Caco-2 (cell line): ENCODE results near the gene METTL24. TPM values are rescaled to one million over a fixed set of nuclear protein-coding genes. Genes with fewer than 3 reads are reported as not detected.

Experiments
- BruUV-seq: library from RNA; stranded (reverse); fragments of 400-500 nt; replicated peaks from 2 replicates; lab custom pipeline; 2021; lab: Mats Ljungman, UMichigan
- CTCF ChIA-PET: fragments of 300-600 bp; sonication (Branson Sonifier 250); formaldehyde crosslinking; loops from one replicate; lab custom pipeline; 2022; ENCODE audit warnings: antibody characterized with exemption; lab: Charles Lee
- POLR2A ChIA-PET: fragments of 300-600 bp; sonication (Branson Sonifier 250); formaldehyde crosslinking; loops from one replicate; lab custom pipeline; 2022; ENCODE audit warnings: antibody characterized with exemption; lab: Charles Lee
- DNase-seq, 2 experiments: peaks; one replicate each; pipeline versions ENCODE4 v3.0.0 to v3.0.0-alpha.2; 2020 to 2022
- H3K27me3 ChIP-seq: replicated peaks from 2 replicates; pipeline ENCODE4 v1.6.0; 2011; ENCODE audit warnings: low read length; ENCODE audit not compliant: control insufficient read depth, insufficient read depth
- H3K36me3 ChIP-seq: 2 replicates; pipeline ENCODE4 v1.5.1; 2011; ENCODE audit warnings: low read length; ENCODE audit not compliant: control insufficient read depth, insufficient read depth
- H3K4me1 ChIP-seq: fragments of 250-450 bp; sonication (Bioruptor Pico); 2 replicates; pipeline ENCODE4 v1.5.1; 2020; ENCODE audit warnings: mild to moderate bottlenecking
- H3K4me3 ChIP-seq: 2 replicates; pipeline ENCODE4 v1.5.1; 2011; ENCODE audit warnings: low read depth, mild to moderate bottlenecking, control low read depth, low read length
- H3K9me3 ChIP-seq: fragments of 250-450 bp; sonication (Bioruptor Pico); 2 replicates; pipeline ENCODE4 v1.5.1; 2020; ENCODE audit warnings: mild to moderate bottlenecking, moderate library complexity
- H3K27ac Mint-ChIP-seq: one replicate; pipeline ENCODE4 v1.8.0; 2022; ENCODE audit warnings: mixed read lengths; ENCODE audit not compliant: unreplicated experiment
- H3K27me3 Mint-ChIP-seq: one replicate; pipeline ENCODE4 v1.8.0; 2022; ENCODE audit warnings: mixed read lengths; ENCODE audit not compliant: insufficient read depth, unreplicated experiment
- H3K36me3 Mint-ChIP-seq: one replicate; pipeline ENCODE4 v1.8.0; 2022; ENCODE audit warnings: mild to moderate bottlenecking, mixed read lengths; ENCODE audit not compliant: insufficient read depth, unreplicated experiment
- H3K4me1 Mint-ChIP-seq: one replicate; pipeline ENCODE4 v1.8.0; 2022; ENCODE audit warnings: low read depth, mixed read lengths; ENCODE audit not compliant: unreplicated experiment
- H3K4me3 Mint-ChIP-seq: one replicate; pipeline ENCODE4 v1.8.0; 2022; ENCODE audit warnings: mild to moderate bottlenecking, moderate library complexity, mixed read lengths; ENCODE audit not compliant: unreplicated experiment
- H3K9me3 Mint-ChIP-seq: one replicate; pipeline ENCODE4 v1.8.0; 2022; ENCODE audit warnings: mixed read lengths; ENCODE audit not compliant: unreplicated experiment
- CTCF ChIP-seq, 2 experiments: fragments of 200-600 bp in 1 of 2; IDR thresholded peaks; 1 replicate in 1 of 2; 2 replicates in 1 of 2; pipeline versions ENCODE4 v1.5.1 to v1.8.0; 2011 to 2022; ENCODE audit warnings: antibody characterized with exemption in 1 of 2, control low read depth in 1 of 2, inconsistent platforms in 1 of 2, low read depth in 1 of 2, low read length in 1 of 2, mild to moderate bottlenecking in 1 of 2, moderate library complexity in 1 of 2; ENCODE audit not compliant: insufficient read depth in 1 of 2, severe bottlenecking in 1 of 2, unreplicated experiment in 1 of 2
- intact Hi-C: fragments of 100-400 bp; cut with micrococcal nuclease; formaldehyde crosslinking; loops from one replicate; pipeline ENCODE4 v1.10.0; 2022; ENCODE audit not compliant: unreplicated experiment
- total RNA-seq: library from RNA; stranded (reverse); gene quantifications from 2 replicates; pipeline ENCODE4 v1.2.3, GENCODE V29; 2022

Gene METTL24
- total RNA-seq, 1 experiment from 2014 or later, result not detected

GRCh38 chr6:110400208-110400607 lies 42.1 kb upstream of the METTL24 start:
- Histone ChIP-seq H3K4me1 (0 out of 2 replicates have a peak, but pooled peaks cover 4% of the 10 kb centered on the region), H3K36me3 (no peaks in the 10 kb centered on the region), H3K4me3 (no peak overlapping the region), H3K9me3 (no peaks in the 10 kb centered on the region), H3K27me3 (no peaks in the 10 kb centered on the region)
- CTCF ChIA-PET, result no interaction called here
- no peaks in the 10 kb centered on the region for H3K36me3 Mint-ChIP-seq
- H3K9me3 Mint-ChIP-seq, result no peaks in the 10 kb centered on the region
- H3K27ac Mint-ChIP-seq, result no peak overlapping the region
- intact Hi-C loops, result no loop called here
- no peaks in the 10 kb centered on the region for H3K4me1 Mint-ChIP-seq
- H3K27me3 Mint-ChIP-seq, result no peaks in the 10 kb centered on the region
- no peak overlapping the region for H3K4me3 Mint-ChIP-seq
- TF ChIP-seq CTCF (IDR thresholded peaks at IDR 0.05; ENCODE audit: insufficient read depth in 1 of 2, low read depth in 1 of 2, low read length in 1 of 2, severe bottlenecking in 1 of 2, unreplicated experiment in 1 of 2), result no peak
- BruUV-seq, result no TSS peak
- POLR2A ChIA-PET, result no interaction called here
- no peak for DNase-seq

- Mint-ChIP-seq H3K4me1 (no peaks in the 10 kb centered on the region), H3K27ac (no peak overlapping the region), H3K9me3 (no peaks in the 10 kb centered on the region), H3K4me3 (no peak overlapping the region), H3K36me3 (no peaks in the 10 kb centered on the region), H3K27me3 (no peaks in the 10 kb centered on the region)
- intact Hi-C loops, result no loop called here
- no peaks in the 10 kb centered on the region for H3K9me3 ChIP-seq
- ChIA-PET POLR2A (no interaction called here), CTCF (no interaction called here)
- H3K4me1 ChIP-seq, result no peaks in the 10 kb centered on the region
- no TSS peak for BruUV-seq
- no peak for TF ChIP-seq CTCF (IDR thresholded peaks at IDR 0.05; ENCODE audit: insufficient read depth in 1 of 2, low read depth in 1 of 2, low read length in 1 of 2, severe bottlenecking in 1 of 2, unreplicated experiment in 1 of 2)
- no peaks in the 10 kb centered on the region for H3K36me3 ChIP-seq
- DNase-seq, result no peak
- no peaks in the 10 kb centered on the region for H3K27me3 ChIP-seq
- H3K4me3 ChIP-seq, result no peak overlapping the region
Measured at GRCh38 chr6:110399219-110400071, 41.3 kb upstream of the METTL24 start.

GRCh38 chr6:110398778-110399177 lies 40.6 kb upstream of the METTL24 start:
- Histone ChIP-seq H3K9me3 (no peaks in the 10 kb centered on the region), H3K27me3 (no peaks in the 10 kb centered on the region), H3K36me3 (no peaks in the 10 kb centered on the region), H3K4me3 (no peak overlapping the region), H3K4me1 (no peaks in the 10 kb centered on the region)
- Mint-ChIP-seq H3K4me3 (no peak overlapping the region), H3K27me3 (no peaks in the 10 kb centered on the region), H3K36me3 (no peaks in the 10 kb centered on the region), H3K27ac (no peak overlapping the region), H3K9me3 (no peaks in the 10 kb centered on the region), H3K4me1 (no peaks in the 10 kb centered on the region)
- TF ChIP-seq CTCF (IDR thresholded peaks at IDR 0.05; ENCODE audit: insufficient read depth in 1 of 2, low read depth in 1 of 2, low read length in 1 of 2, severe bottlenecking in 1 of 2, unreplicated experiment in 1 of 2), result no peak
- no peak for DNase-seq
- intact Hi-C loops, result no loop called here
- no TSS peak for BruUV-seq
- CTCF ChIA-PET, result no interaction called here
- POLR2A ChIA-PET, result no interaction called here
